ENCODE data around the gene RNF167. TPM values are rescaled to one million over a fixed set of nuclear protein-coding genes. Genes with fewer than 3 reads are reported as not detected.

Gene RNF167
- total and polyA plus RNA-seq, 2 of the 13 experiments (the other 11 are each of a cell fraction or from before 2014, with no cell fraction given), result 44.1 to 45.4 TPM

GRCh38 chr17:4969047-4969550, 29.0 kb downstream of the RNF167 start (continued):
- 0 out of 2 replicates have a peak, but pooled peaks have one; percentile 10 for TF ChIP-seq ZNF770 (CRISPR knock-in tag; IDR thresholded peaks at IDR 0.05)
- peak in 1 of 2 experiments; percentile 26; a peak in 3 of 4 replicates for TF ChIP-seq POLR2A (IDR thresholded peaks at IDR 0.05; ENCODE audit: insufficient read depth in 1 of 2, low read depth in 2 of 2, low read length in 2 of 2)
- 0 out of 2 replicates have a peak, but pooled peaks have one; percentile 9 for TF ChIP-seq HDAC1 (CRISPR knock-in tag; IDR thresholded peaks at IDR 0.05)
- peak; percentile 17; the same call in 1 of the 2 replicates for TF ChIP-seq GABPB1 (CRISPR knock-in tag; IDR thresholded peaks at IDR 0.05)
- peak; percentile 38; the same call in 1 of the 2 replicates for TF ChIP-seq CHCHD3 (CRISPR knock-in tag; IDR thresholded peaks at IDR 0.05)
- TF ChIP-seq NAIF1 (CRISPR knock-in tag; IDR thresholded peaks at IDR 0.05; ENCODE audit: borderline replicate concordance), result 0 out of 2 replicates have a peak, but pooled peaks have one; percentile 55
- TF ChIP-seq FOSL2 (CRISPR knock-in tag; IDR thresholded peaks at IDR 0.05), result peak; percentile 52
- TF ChIP-seq HIC2 (CRISPR knock-in tag; IDR thresholded peaks at IDR 0.05; ENCODE audit: low read depth), result 0 out of 2 replicates have a peak, but pooled peaks have one; percentile 18
- TF ChIP-seq ZNF407 (CRISPR knock-in tag; IDR thresholded peaks at IDR 0.05; ENCODE audit: not compliant biosample characterization), result no peak
- 0 out of 2 replicates have a peak, but pooled peaks have one; percentile 9 for TF ChIP-seq ZNF891 (CRISPR knock-in tag; IDR thresholded peaks at IDR 0.05)
- peak; percentile 7; the same call in 1 of the 2 replicates for TF ChIP-seq CEBPB (IDR thresholded peaks at IDR 0.05; ENCODE audit: borderline replicate concordance, low read depth, low read length)
- no peak for TF ChIP-seq ZNF687 (CRISPR knock-in tag; IDR thresholded peaks at IDR 0.05)

All from HepG2 (cell line).